ENCODE results near the gene NUDT19. TPM values are rescaled to one million over a fixed set of nuclear protein-coding genes. Genes with fewer than 3 reads are reported as not detected.
A peak's percentile ranks its signal among the peaks of the same experiment; 100 is the strongest.
"Not testable (repeated sequence)": the region's sequence is repeated elsewhere in the genome, so short reads cannot be mapped to it uniquely, and the experiment has no call there.

The NUDT19 gene
- total RNA-seq, 1 experiment from 2014 or later: 19.3 TPM

- DNase-seq (ENCODE audit: low spot score): peak; percentile 68
Measured at GRCh38 chr19:32675720-32676185, 15.9 kb upstream of the NUDT19 start, which contains the start of gene RGS9BP. TSS of gene RGS9BP (plus strand) at chr19:32675848. CDS start at chr19:32676264, 416 bp downstream.

- DNase-seq (ENCODE audit: low spot score): no peak
Measured at GRCh38 chr19:32676186-32676894, 15.3 kb upstream of the NUDT19 start.

DNA sequence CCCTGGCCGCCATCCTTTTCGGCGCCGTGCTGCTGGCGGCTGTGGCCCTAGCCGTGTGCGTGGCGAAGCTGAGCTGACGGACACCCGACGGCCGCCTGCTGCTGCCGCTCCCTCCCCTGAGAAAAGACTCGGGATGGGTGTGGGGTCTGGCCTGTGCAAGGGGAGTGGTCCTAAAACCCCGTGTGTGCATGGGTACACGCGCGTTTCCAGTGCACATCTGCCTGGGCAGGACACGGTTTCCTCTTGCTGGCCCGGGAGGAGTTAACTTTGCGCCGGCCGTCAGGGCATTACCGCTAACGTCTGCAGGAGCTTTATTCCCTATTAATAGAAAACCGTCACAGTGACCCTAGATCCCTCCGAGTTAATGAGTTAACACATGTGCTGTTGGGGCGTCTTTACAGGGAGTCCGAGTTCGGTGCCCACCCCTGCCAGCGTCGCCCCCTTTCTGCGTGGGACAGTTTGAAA is 14.7 kb upstream of the NUDT19 start:
- no peak for DNase-seq (ENCODE audit: low spot score)

GRCh38 chr19:32677657-32678056 is 14.0 kb upstream of the NUDT19 start:
- no peak for DNase-seq (ENCODE audit: low spot score)

DNA sequence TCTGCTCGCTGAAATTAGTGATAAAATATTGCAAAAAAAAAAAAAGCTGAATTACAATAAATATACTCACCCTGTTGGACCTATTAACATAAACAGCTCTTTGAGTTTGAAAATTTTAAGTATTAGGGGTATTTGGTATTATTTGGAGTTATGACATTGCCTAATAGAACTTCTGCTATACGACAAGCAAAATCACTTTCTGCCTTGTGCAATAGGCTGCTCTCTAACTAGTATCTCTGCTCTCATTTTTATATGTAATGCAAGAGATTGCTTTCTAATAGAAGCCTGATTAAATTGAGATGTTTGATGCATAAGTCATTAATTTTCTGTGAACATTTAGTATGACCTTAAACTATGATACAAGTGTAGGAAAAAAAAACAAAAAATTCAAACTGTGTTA is 10.6 kb upstream of the NUDT19 start:
- no peak for DNase-seq (ENCODE audit: low spot score)

GRCh38 chr19:32682317-32682716 is 9.3 kb upstream of the NUDT19 start:
- no peak for DNase-seq (ENCODE audit: low spot score)

GRCh38 chr19:32686847-32687475 is 4.7 kb upstream of the NUDT19 start:
- no peak for DNase-seq (ENCODE audit: low spot score)

GRCh38 chr19:32687681-32688080 is 3.9 kb upstream of the NUDT19 start:
- DNase-seq (ENCODE audit: low spot score): no peak

GRCh38 chr19:32688311-32688710 is 3.3 kb upstream of the NUDT19 start:
- DNase-seq (ENCODE audit: low spot score): no peak

- DNase-seq (ENCODE audit: low spot score): peak; percentile 60
Measured at GRCh38 chr19:32691952-32692726, 518 bp downstream of the NUDT19 start.

GRCh38 chr19:32692727-32693061 is 1.1 kb downstream of the NUDT19 start:
- DNase-seq (ENCODE audit: low spot score): no peak

GRCh38 chr19:32693151-32694108 is 1.8 kb downstream of the NUDT19 start:
- not testable (repeated sequence) for DNase-seq (ENCODE audit: low spot score)

DNA sequence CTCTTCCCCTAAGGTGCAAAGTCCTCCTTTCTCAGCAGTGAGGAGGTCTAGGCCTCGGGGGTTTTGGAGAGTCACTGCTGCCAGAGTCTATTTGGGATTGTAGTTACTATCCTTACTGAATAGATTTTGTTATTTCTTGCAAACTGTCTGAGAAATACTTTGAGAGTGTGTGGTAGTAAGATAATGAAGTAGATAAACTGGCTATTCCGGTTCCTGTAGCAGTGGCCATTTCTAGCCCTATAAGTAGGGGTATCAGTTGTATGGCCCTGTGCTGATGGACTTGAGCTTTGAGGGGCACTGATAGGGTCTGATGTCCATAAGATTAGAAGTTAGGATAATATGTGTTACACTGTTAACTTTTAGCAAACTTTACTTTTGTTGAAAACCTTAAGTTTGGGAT is 2.7 kb downstream of the NUDT19 start:
- not testable (repeated sequence) for DNase-seq (ENCODE audit: low spot score)

- DNase-seq (ENCODE audit: low spot score): not testable (repeated sequence)
Measured at GRCh38 chr19:32694851-32695250, 3.2 kb downstream of the NUDT19 start.

DNA sequence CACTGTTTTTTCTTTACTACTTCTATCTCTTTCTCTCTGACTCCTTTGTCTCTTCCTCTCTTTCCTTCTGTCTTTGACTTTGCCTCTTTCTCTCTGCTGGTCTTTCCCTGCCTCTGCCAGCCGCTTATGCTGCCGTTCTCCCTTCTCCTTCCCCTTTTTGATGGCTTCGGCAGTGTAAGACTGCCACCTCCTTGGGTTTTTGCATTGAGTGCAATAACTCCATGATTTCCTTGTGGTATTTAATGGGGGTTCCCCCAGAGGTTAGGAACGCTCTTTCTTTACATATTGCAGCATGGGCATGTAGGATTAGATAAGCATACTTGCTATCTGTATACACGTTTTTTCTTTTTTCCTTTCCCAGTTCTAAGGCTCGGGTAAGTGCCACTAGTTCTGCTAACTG is 3.9 kb downstream of the NUDT19 start:
- DNase-seq (ENCODE audit: low spot score): not testable (repeated sequence)

DNA sequence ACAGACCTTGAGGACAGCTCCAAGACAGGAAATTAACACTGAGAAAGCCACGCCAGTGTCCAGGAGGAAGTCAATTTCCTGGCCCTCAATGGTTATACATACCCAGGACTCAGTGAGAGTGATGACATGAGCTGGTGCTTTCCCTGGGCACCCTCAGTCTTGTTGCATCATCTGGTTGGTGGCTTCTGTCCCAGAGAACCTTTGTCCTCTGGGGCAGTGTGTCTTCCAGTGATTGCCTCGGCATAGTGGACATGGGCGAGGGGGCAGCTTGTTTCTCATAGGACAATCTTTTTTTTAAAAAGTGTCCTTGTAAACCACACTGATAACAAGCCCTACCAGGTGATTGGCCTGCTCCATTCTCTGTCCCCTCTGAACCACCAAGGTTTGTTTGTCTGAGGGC is 5.2 kb downstream of the NUDT19 start:
- DNase-seq (ENCODE audit: low spot score): not testable (repeated sequence)

DNA sequence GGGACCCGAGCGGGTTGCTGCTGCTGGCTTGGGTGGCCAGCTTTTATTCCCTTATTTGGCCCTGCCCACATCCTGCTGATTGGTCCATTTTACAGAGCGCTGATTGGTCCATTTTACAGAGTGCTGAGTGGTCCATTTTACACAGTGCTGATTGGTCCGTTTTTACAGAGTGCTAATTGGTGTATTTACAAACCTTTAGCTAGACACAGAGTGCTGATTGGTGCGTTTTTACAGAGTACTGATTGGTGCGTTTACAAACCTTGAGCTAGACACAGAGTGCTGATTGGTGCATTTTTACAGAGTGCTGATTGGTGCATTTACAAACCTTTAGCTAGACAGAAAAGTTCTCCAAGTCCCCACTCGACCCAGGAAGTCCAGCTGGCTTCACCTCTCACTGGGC is 8.5 kb downstream of the NUDT19 start:
- DNase-seq (ENCODE audit: low spot score): not testable (repeated sequence)

DNA sequence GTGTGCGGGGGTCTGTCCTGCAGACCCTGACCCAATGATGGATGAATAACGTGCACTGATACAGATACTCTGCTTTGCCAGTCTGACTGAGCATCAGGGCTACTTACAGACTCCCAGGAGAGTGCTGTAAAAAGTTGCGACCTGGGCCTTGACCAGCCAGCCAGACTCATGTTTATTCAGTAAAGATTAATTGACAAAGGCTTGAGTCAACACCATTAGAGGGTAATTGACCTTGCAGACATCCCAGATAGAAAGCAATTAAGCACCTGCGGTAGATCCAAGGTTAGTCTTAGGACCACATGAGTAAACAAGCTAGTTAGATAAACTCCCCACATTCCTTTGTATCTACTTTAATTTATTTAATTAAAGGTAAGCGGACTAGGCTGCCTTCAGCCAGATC is 10.4 kb downstream of the NUDT19 start:
- no peak for DNase-seq (ENCODE audit: low spot score)

GRCh38 chr19:32704006-32704405 is 12.4 kb downstream of the NUDT19 start:
- not testable (repeated sequence) for DNase-seq (ENCODE audit: low spot score)

- no peak for DNase-seq (ENCODE audit: low spot score)
Measured at GRCh38 chr19:32708457-32708856, 16.8 kb downstream of the NUDT19 start.

DNA sequence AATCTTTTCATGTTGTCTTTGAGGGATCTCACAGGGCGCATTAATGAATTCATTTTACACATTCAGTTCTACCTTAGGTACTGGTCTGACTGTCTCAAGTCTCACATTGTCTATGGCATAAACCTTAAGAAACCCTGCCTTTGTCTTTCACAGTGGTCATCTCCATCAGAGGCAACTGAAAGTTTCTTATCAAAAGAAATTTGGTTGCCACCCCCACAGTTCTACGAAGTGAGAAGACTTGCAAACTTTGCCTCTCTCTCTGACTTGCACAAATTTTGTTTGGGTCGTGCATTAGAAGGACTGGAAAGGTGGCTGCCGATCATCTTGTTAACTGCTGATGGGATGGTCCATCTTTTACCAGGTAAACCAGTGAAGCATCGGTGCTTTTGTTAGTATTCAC is 17.4 kb downstream of the NUDT19 start:
- DNase-seq (ENCODE audit: low spot score): no peak

All from H4 (cell line).